Measurements from ENCODE around the gene DDI2. TPM values are rescaled to one million over a fixed set of nuclear protein-coding genes. Genes with fewer than 3 reads are reported as not detected.
A peak's percentile ranks its signal among the peaks of the same experiment; 100 is the strongest.

The DDI2 gene
- total RNA-seq, 1 donor from 2014 or later = 14.2 TPM

GRCh38 chr1:15702722-15703550, 85.7 kb downstream of the DDI2 start:
- DNase-seq (ENCODE audit: low read depth, low spot score) = no peak

DNA sequence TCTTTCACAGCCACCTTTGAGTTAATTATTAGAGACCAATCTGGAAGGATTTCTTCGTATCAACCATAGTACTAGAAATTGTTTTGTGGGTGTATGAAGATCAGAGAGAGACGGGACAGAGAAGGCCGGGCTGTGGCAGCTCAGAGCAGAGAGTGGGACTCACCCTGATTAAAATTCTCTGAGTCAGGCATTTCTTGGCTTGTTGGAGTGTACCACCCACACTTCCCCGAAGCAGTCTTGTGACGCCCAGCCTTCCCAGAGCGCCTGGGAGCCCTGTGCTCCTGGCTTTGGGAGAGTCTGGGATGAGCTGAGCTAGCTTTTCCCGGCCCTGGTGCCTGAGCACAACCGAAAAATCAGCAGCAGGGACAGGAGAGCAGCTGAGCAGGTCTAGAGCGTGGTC, 86.3 kb downstream of the DDI2 start:
- peak; percentile 19 for DNase-seq (ENCODE audit: low read depth, low spot score)

DNA sequence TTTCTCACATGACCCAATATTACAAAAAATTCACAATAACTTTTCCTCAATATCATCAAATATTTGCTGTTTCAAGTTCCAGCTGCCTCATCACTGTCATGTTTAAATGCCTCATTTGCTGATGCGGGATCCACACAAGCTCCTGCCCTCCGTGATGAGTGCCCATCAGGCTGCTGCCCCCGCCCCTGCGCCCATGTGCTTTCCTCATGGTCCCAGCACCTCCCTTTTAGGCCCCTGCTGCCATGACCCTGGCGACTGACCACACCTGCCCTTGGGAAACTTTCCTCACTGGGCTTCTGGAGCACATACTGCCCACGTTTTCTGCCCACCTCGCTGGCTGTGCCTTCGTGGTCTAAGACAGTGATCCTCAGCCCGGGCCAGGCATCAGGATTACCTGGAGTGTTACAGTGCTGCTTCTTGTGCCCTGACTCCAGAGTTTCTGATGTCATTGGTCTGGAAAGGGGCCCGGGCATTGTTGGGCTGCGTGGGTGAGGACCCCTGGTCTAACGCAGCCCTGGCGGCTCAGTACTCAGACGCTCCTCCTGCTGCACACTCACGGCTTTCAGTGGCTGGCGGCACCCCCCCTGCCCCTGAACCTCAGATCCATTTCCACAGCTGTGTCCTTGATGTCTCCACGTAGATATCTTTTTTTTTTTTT, 87.4 kb downstream of the DDI2 start:
- no peak for DNase-seq (ENCODE audit: low read depth, low spot score)

DNA sequence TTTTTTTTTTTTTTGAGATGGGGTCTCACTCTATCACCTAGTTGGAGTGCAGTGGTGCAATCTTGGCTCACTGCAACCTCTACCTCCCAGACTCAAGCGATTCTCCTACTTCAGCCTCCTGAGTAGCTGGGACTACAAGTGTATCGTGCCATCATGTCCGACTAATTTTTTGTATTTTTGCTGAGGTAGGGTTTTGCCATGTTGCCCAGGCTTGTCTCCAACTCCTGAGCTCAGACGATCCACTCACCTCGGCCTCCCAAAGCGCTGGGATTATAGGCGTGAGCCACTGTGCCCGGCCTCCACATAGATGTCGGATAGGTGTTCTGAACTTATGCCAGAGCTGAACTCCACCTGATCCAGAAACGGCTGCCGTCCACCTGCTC, 87.9 kb downstream of the DDI2 start:
- DNase-seq (ENCODE audit: low read depth, low spot score) = no peak

DNA sequence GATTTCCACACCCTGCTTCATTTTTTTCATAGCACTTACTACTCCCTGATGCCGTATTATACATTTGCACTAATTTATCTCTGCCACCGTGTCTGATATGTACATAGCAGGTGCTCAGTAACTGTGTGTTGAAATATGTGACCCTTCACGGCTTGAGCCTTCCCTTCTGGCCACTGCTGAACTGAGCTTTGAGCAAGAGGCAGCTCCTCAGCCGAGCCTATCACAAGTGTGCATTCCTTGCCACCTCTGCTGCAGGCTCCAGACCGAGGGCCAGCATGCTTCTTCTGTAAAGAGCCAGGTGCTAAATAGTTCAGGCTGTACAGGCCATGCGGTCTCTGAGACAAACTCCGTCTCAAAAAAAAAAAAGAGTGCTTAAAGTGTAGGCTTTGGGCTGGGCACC, 89.5 kb downstream of the DDI2 start:
- no peak for DNase-seq (ENCODE audit: low read depth, low spot score)

- no peak for DNase-seq (ENCODE audit: low read depth, low spot score)
Observed at GRCh38 chr1:15707239-15707925, 90.1 kb downstream of the DDI2 start.

- DNase-seq (ENCODE audit: low read depth, low spot score) = no peak
Observed at GRCh38 chr1:15708486-15709137, 91.4 kb downstream of the DDI2 start.

DNA sequence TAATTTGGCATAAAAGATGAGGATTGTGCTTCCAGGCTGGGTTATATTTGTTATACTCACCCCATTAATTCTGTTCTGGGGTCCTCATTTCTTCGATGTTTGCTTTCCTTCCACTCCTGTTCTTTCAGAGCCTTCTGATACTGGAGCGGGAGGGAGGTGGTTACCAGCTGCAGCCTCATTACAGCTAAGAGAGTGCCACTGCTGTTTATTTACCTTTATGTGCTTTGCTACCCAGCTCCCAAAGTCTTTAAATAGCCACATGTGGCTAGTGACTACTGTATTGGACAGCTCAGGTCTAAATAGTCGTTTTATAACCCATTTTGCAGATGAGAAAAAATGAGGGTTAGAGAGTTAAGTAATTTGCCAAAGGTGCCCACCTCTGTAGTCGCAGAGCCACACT, 92.0 kb downstream of the DDI2 start:
- no peak for DNase-seq (ENCODE audit: low read depth, low spot score)

DNA sequence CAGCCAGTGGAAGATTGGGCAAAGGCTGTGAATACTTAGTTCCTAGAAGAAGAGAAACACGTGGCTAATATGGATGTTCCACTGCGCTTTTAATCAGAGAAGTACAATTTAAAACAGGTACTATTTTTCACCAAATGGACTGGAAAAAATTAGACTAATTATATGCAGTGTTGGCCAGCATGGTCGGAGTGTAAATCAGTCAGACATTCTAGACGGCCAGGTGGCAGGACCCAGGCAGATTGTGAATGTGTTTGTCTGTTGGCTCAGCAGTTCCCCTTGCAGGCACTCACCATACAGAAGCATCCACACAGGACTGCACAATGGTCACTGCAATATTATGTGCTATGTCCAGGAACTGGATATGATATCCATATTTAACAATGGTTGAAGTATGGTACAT, 94.9 kb downstream of the DDI2 start:
- no peak for DNase-seq (ENCODE audit: low read depth, low spot score)

DNA sequence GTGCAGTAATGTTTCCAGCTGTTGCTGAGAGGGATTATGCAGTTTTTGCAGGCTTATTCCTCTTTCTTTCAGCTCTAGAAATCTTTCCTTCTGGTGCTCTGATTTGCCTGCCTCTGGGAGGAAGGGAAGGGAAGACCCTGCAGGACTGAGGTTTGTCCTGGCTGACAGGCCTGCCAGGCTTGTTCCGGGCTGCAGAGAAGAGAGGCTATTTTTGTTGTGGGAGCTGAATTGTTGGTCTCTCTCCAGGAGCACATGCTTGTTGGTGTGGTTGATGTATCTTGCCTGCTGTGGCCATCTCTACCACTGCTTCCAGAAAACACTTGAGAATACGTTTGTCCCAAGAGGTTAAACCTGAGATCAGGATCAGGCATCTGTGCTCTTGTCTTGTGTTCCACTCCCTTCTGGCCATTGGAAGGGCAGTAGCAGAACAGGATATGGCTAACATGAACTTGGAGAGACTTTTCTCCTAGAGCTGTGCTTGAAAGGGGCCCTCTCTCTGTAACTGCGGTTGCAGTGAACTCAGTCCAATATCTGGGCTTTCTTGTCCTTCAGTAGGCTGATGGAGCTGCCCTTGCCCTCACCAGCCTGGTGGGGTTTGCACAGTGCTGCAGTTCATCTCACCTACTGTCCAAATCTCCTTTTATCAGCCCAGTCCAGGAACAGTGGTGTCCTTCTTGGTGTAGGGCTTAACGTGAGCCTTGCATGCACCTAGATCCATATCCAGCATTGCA, 97.3 kb downstream of the DDI2 start:
- DNase-seq (ENCODE audit: low read depth, low spot score) = no peak

DNA sequence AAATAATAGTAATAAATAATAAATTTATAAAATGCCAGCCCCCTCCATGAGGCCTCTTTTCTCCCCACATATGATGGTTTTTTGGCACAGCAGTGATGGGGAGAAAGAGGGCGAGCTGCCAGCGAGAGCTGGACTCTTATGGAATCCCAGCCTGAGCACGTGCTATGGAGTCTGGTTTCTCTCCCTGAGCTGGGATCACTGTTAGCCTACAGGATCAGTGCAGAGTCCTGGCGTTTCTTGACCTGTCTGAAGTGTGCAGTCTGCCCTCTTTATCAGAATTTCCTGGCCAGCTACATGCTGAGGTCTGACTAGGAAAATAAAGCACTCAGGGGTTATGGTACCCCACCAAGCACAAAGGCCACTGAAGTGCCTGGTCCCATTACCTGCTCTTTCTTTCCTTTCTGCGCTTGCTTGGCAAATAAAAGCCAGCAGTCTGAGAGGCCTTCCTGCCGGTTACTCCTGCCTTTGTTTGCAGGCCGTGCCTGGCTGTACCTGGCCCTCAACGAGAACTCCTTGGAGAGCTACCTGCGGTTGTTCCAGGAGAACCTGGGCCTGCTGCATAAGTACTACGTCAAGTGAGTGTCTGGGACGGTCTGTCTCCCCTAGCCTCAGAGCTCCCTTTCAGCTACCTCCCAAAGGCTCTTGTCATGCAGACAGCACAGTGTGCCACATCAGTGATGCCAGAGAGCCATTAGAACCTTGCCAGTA, 100.3 kb downstream of the DDI2 start:
- no peak for DNase-seq (ENCODE audit: low read depth, low spot score)

DNA sequence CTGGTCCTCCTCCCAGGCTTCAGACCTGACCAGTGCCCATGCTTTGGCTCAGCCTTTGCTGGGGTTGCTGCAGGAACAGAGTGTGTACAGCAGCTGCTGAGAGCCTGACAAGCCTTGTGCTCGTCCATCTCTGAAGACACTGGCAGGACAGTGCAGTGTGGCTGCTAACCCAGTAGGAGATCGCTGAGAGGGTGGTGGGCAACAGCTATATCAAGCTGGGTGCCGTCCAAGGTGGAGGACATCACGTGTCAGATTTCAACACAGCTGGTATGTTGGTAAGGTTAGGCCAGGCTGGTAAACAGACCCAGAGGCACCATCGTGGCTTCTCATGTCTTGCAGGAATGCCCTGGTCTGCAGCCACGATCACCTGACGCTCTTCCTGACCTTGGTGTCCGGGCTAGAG, 100.9 kb downstream of the DDI2 start:
- no peak for DNase-seq (ENCODE audit: low read depth, low spot score)

Other genes starting within 250 kb of the DDI2 start
- 72.2 and 74.3 TPM in 2 replicates for gene EFHD2, start 207.6 kb upstream of the DDI2 start, total RNA-seq
- gene CTRC, start 179.0 kb upstream of the DDI2 start, total RNA-seq = 0.07 TPM in 1 of 2 replicates, not detected in the other
- not detected in 2 replicates for gene CELA2A, start 160.7 kb upstream of the DDI2 start, total RNA-seq
- not detected in 2 replicates for gene CELA2B, start 141.4 kb upstream of the DDI2 start, total RNA-seq
- gene CASP9, start 93.2 kb upstream of the DDI2 start, total RNA-seq = 4.2 and 6.3 TPM in 2 replicates
- 13.1 and 17.4 TPM in 2 replicates for gene DNAJC16, start 90.6 kb upstream of the DDI2 start, total RNA-seq
- 1.4 and 1.5 TPM in 2 replicates for gene AGMAT, start 32.4 kb upstream of the DDI2 start, total RNA-seq
- gene PLEKHM2, start 66.9 kb downstream of the DDI2 start, total RNA-seq = 49.8 and 57.6 TPM in 2 replicates
- gene SLC25A34, start 118.8 kb downstream of the DDI2 start, total RNA-seq = 0.20 and 0.42 TPM in 2 replicates
- gene TMEM82, start 125.0 kb downstream of the DDI2 start, total RNA-seq = not detected in 2 replicates
- gene FBLIM1, start 141.3 kb downstream of the DDI2 start, total RNA-seq = 311 and 321 TPM in 2 replicates
- 2.4 and 4.7 TPM in 2 replicates for gene UQCRHL, start 190.2 kb downstream of the DDI2 start, total RNA-seq
- gene SPEN, start 230.2 kb downstream of the DDI2 start, total RNA-seq = 18.9 and 31.7 TPM in 2 replicates

All from pulmonary artery endothelial cell (primary cell).